ENCODE data around the gene DAD1. TPM values are rescaled to one million over a fixed set of nuclear protein-coding genes. Genes with fewer than 3 reads are reported as not detected.

DAD1 gene
- total and polyA plus RNA-seq, 4 experiments from 2014 or later = 110 to 735 (median 363) TPM

GRCh38 chr14:22530127-22530526 lies 58.9 kb downstream of the DAD1 start:
- Histone ChIP-seq H3K27me3 (ENCODE audit: insufficient read depth, low read length) (no peaks in the 10 kb centered on the region), H3K4me3 (ENCODE audit: low read length in 2 of 2) (peak overlapping the region; percentile 13 to 51), H3K36me3 (ENCODE audit: insufficient read depth, low read length) (peaks cover 68% of the 10 kb centered on the region), H3K27ac (ENCODE audit: low read depth, low read length) (peak overlapping the region; percentile 76), H3K4me1 (ENCODE audit: insufficient read depth, low read length) (peaks cover 96% of the 10 kb centered on the region), H3K9me3 (ENCODE audit: control insufficient read depth in 1 of 2, low read length in 2 of 2) (no peaks in the 10 kb centered on the region)
- no peaks in the 10 kb centered on the region for H3K27me3 Mint-ChIP-seq
- ChIA-PET POLR2A (ENCODE audit: partially characterized antibody) (interaction anchor here (1.7 to 20.6 kb wide), 7 partner anchors 10 to 407 kb away, joined by 3 to 1762 read pairs (median 186); no protein-coding TSS in a partner anchor), CTCF (ENCODE audit: partially characterized antibody) (interaction anchor here (1.0 to 8.1 kb wide), 6 partner anchors 11 to 40 kb away, joined by 3 to 48 read pairs (median 24); no protein-coding TSS in a partner anchor)
- H3K27ac Mint-ChIP-seq = peak overlapping the region; percentile 92 to 100 (median 96)
- peak overlapping the region; percentile 83 to 91 (median 89) for H3K4me3 Mint-ChIP-seq
- intact Hi-C loops (cut with micrococcal nuclease) = loop anchor here (2.0 kb wide), 1 partner anchor 17 kb away; no protein-coding TSS in a partner anchor
- DNase-seq = peak in 1 of 5 donors; percentile 27
- peaks cover 78 to 99% (median 87%) of the 10 kb centered on the region in 4 donors for H3K4me1 Mint-ChIP-seq
- H3K9me3 Mint-ChIP-seq = peaks cover 0 to 2% (median 0%) of the 10 kb centered on the region in 8 donors
- peaks cover 87 to 90% of the 10 kb centered on the region in 2 donors for H3K36me3 Mint-ChIP-seq

GRCh38 chr14:22526744-22527143 lies 62.3 kb downstream of the DAD1 start:
- Histone ChIP-seq H3K4me3 (ENCODE audit: low read length in 2 of 2) (peak overlapping the region; percentile 33 to 39), H3K36me3 (ENCODE audit: insufficient read depth, low read length) (peaks cover 60% of the 10 kb centered on the region), H3K9me3 (ENCODE audit: control insufficient read depth in 1 of 2, low read length in 2 of 2) (no peaks in the 10 kb centered on the region), H3K4me1 (ENCODE audit: insufficient read depth, low read length) (peaks cover 97% of the 10 kb centered on the region), H3K27ac (ENCODE audit: low read depth, low read length) (peak overlapping the region; percentile 76), H3K27me3 (ENCODE audit: insufficient read depth, low read length) (no peaks in the 10 kb centered on the region)
- no peaks in the 10 kb centered on the region for H3K27me3 Mint-ChIP-seq
- H3K36me3 Mint-ChIP-seq = peaks cover 90% of the 10 kb centered on the region in 2 donors
- no peak for DNase-seq
- H3K27ac Mint-ChIP-seq = peak overlapping the region; percentile 86 to 100 (median 96)
- H3K9me3 Mint-ChIP-seq = peaks cover 0 to 2% (median 0%) of the 10 kb centered on the region in 8 donors
- ChIA-PET POLR2A (ENCODE audit: partially characterized antibody) (interaction anchor here (0.9 to 20.6 kb wide), 16 partner anchors 7 to 814 kb away, joined by 3 to 1762 read pairs (median 6); partner anchors contain the start of gene DAD1), CTCF (ENCODE audit: partially characterized antibody) (interaction anchor here (0.5 to 3.8 kb wide), 8 partner anchors 11 to 305 kb away, joined by 3 to 29 read pairs (median 8); no protein-coding TSS in a partner anchor)
- peaks cover 73 to 99% (median 82%) of the 10 kb centered on the region in 4 donors for H3K4me1 Mint-ChIP-seq
- intact Hi-C loops (cut with micrococcal nuclease) = loop anchor here (1.0 kb wide), 2 partner anchors 8 to 9 kb away; no protein-coding TSS in a partner anchor
- peak overlapping the region; percentile 83 to 91 (median 90) for H3K4me3 Mint-ChIP-seq

- no peaks in the 10 kb centered on the region for H3K9me3 ChIP-seq (ENCODE audit: control insufficient read depth in 1 of 2, low read length in 2 of 2)
- peaks cover 0 to 2% (median 0%) of the 10 kb centered on the region in 8 donors for H3K9me3 Mint-ChIP-seq
- peaks cover 71 to 99% (median 81%) of the 10 kb centered on the region in 4 donors for H3K4me1 Mint-ChIP-seq
- peaks cover 90% of the 10 kb centered on the region in 2 donors for H3K36me3 Mint-ChIP-seq
- H3K36me3 ChIP-seq (ENCODE audit: insufficient read depth, low read length) = peaks cover 62% of the 10 kb centered on the region
- H3K27ac Mint-ChIP-seq = peak overlapping the region; percentile 86 to 100 (median 96)
- H3K4me3 ChIP-seq (ENCODE audit: low read length in 2 of 2) = peak overlapping the region; percentile 33 to 39
- peak overlapping the region; percentile 83 to 91 (median 90) for H3K4me3 Mint-ChIP-seq
- no peaks in the 10 kb centered on the region for H3K27me3 ChIP-seq (ENCODE audit: insufficient read depth, low read length)
- peaks cover 97% of the 10 kb centered on the region for H3K4me1 ChIP-seq (ENCODE audit: insufficient read depth, low read length)
- H3K27ac ChIP-seq (ENCODE audit: low read depth, low read length) = peak overlapping the region; percentile 76
- DNase-seq = no peak
- ChIA-PET CTCF (ENCODE audit: partially characterized antibody) (interaction anchor here (0.5 to 3.8 kb wide), 7 partner anchors 11 to 305 kb away, joined by 3 to 29 read pairs (median 8); no protein-coding TSS in a partner anchor), POLR2A (ENCODE audit: partially characterized antibody) (interaction anchor here (0.8 to 20.6 kb wide), 17 partner anchors 8 to 674 kb away, joined by 3 to 1762 read pairs (median 5); partner anchors contain the start of gene DAD1)
- H3K27me3 Mint-ChIP-seq = no peaks in the 10 kb centered on the region
- intact Hi-C loops (cut with micrococcal nuclease) = loop anchor here (1.0 kb wide), 2 partner anchors 8 to 9 kb away; no protein-coding TSS in a partner anchor
Measured at GRCh38 chr14:22526218-22526617, 62.8 kb downstream of the DAD1 start.

- peaks cover 60% of the 10 kb centered on the region for H3K36me3 ChIP-seq (ENCODE audit: insufficient read depth, low read length)
- Mint-ChIP-seq H3K36me3 (peaks cover 93% of the 10 kb centered on the region in 2 donors), H3K4me1 (peaks cover 70 to 99% (median 83%) of the 10 kb centered on the region in 4 donors), H3K4me3 (peak overlapping the region; percentile 83 to 91 (median 90)), H3K9me3 (peaks cover 0 to 2% (median 0%) of the 10 kb centered on the region in 8 donors), H3K27ac (peak overlapping the region; percentile 91 to 100 (median 96)), H3K27me3 (no peaks in the 10 kb centered on the region)
- H3K27ac ChIP-seq (ENCODE audit: low read depth, low read length) = peak overlapping the region; percentile 76
- no peaks in the 10 kb centered on the region for H3K9me3 ChIP-seq (ENCODE audit: control insufficient read depth in 1 of 2, low read length in 2 of 2)
- ChIA-PET POLR2A (ENCODE audit: partially characterized antibody) (interaction anchor here (0.6 to 20.6 kb wide), 26 partner anchors 9 to 801 kb away, joined by 3 to 1762 read pairs (median 4); partner anchors contain the start of genes DAD1 and LRP10), CTCF (ENCODE audit: partially characterized antibody) (interaction anchor here (0.7 to 3.7 kb wide), 12 partner anchors 9 to 45 kb away, joined by 3 to 16 read pairs (median 4); no protein-coding TSS in a partner anchor)
- peak overlapping the region; percentile 33 to 39 for H3K4me3 ChIP-seq (ENCODE audit: low read length in 2 of 2)
- DNase-seq = no peak
- no peaks in the 10 kb centered on the region for H3K27me3 ChIP-seq (ENCODE audit: insufficient read depth, low read length)
- intact Hi-C loops (cut with micrococcal nuclease) = loop anchor here (2.0 to 5.0 kb wide), 2 partner anchors 14 to 33 kb away; no protein-coding TSS in a partner anchor
- peaks cover 97% of the 10 kb centered on the region for H3K4me1 ChIP-seq (ENCODE audit: insufficient read depth, low read length)
Measured at GRCh38 chr14:22524784-22525161, 64.3 kb downstream of the DAD1 start.

- no peaks in the 10 kb centered on the region for H3K27me3 Mint-ChIP-seq
- H3K4me3 Mint-ChIP-seq = peak overlapping the region; percentile 83 to 91 (median 90)
Measured at GRCh38 chr14:22524115-22524783, 64.8 kb downstream of the DAD1 start.

GRCh38 chr14:22523283-22523682 lies 65.7 kb downstream of the DAD1 start:
- Mint-ChIP-seq H3K9me3 (no peaks in the 10 kb centered on the region), H3K4me1 (peaks cover 67 to 97% (median 80%) of the 10 kb centered on the region in 4 donors), H3K27ac (peak overlapping the region; percentile 91 to 100 (median 96)), H3K36me3 (peaks cover 87 to 91% of the 10 kb centered on the region in 2 donors), H3K27me3 (no peaks in the 10 kb centered on the region), H3K4me3 (peak overlapping the region; percentile 83 to 91 (median 90))
- H3K9me3 ChIP-seq (ENCODE audit: control insufficient read depth in 1 of 2, low read length in 2 of 2) = no peaks in the 10 kb centered on the region
- intact Hi-C loops (cut with micrococcal nuclease) = loop anchor here (2.0 to 5.0 kb wide), 2 partner anchors 14 to 34 kb away; no protein-coding TSS in a partner anchor
- peak overlapping the region; percentile 27 to 39 for H3K4me3 ChIP-seq (ENCODE audit: low read length in 2 of 2)
- ChIA-PET POLR2A (ENCODE audit: partially characterized antibody) (interaction anchor here (1.4 to 42.8 kb wide), 9 partner anchors 6 to 558 kb away, joined by 3 to 1528 read pairs (median 136); no protein-coding TSS in a partner anchor), CTCF (ENCODE audit: partially characterized antibody) (interaction anchor here (0.8 to 1.2 kb wide), 4 partner anchors 9 to 545 kb away, joined by 3 to 5 read pairs (median 3); no protein-coding TSS in a partner anchor)
- no peak for DNase-seq
- H3K36me3 ChIP-seq (ENCODE audit: insufficient read depth, low read length) = peaks cover 51% of the 10 kb centered on the region
- no peaks in the 10 kb centered on the region for H3K27me3 ChIP-seq (ENCODE audit: insufficient read depth, low read length)
- peaks cover 95% of the 10 kb centered on the region for H3K4me1 ChIP-seq (ENCODE audit: insufficient read depth, low read length)
- H3K27ac ChIP-seq (ENCODE audit: low read depth, low read length) = peak overlapping the region; percentile 76

More at GRCh38 chr14:22524115-22524783, 64.8 kb downstream of the DAD1 start:
- Mint-ChIP-seq H3K9me3 (peaks cover 0 to 2% (median 0%) of the 10 kb centered on the region in 8 donors), H3K4me1 (peaks cover 71 to 99% (median 82%) of the 10 kb centered on the region in 4 donors), H3K36me3 (peaks cover 93% of the 10 kb centered on the region in 2 donors), H3K27ac (peak overlapping the region; percentile 91 to 100 (median 96))
- ChIA-PET CTCF (ENCODE audit: partially characterized antibody) (interaction anchor here (0.7 to 3.7 kb wide), 12 partner anchors 9 to 46 kb away, joined by 3 to 16 read pairs (median 4); no protein-coding TSS in a partner anchor), POLR2A (ENCODE audit: partially characterized antibody) (interaction anchor here (0.7 to 20.6 kb wide), 23 partner anchors 10 to 800 kb away, joined by 3 to 1762 read pairs (median 4); partner anchors contain the start of genes DAD1 and LRP10)
- H3K36me3 ChIP-seq (ENCODE audit: insufficient read depth, low read length) = peaks cover 59% of the 10 kb centered on the region
- peak overlapping the region; percentile 76 for H3K27ac ChIP-seq (ENCODE audit: low read depth, low read length)
- H3K4me1 ChIP-seq (ENCODE audit: insufficient read depth, low read length) = peaks cover 96% of the 10 kb centered on the region
- intact Hi-C loops (cut with micrococcal nuclease) = loop anchor here (2.0 to 5.0 kb wide), 2 partner anchors 13 to 33 kb away; no protein-coding TSS in a partner anchor
- H3K4me3 ChIP-seq (ENCODE audit: low read length in 2 of 2) = peak overlapping the region; percentile 33 to 39
- no peak for DNase-seq
- H3K9me3 ChIP-seq (ENCODE audit: control insufficient read depth in 1 of 2, low read length in 2 of 2) = no peaks in the 10 kb centered on the region
- no peaks in the 10 kb centered on the region for H3K27me3 ChIP-seq (ENCODE audit: insufficient read depth, low read length)
